HG02571 (cell line): ENCODE measurements around the gene LINC00237.

Experiments
- ATAC-seq: cut with Tn5 transposase; IDR thresholded peaks from one replicate; pipeline ENCODE4 v1.9.1; 2021; ENCODE audit warnings: mild to moderate bottlenecking, moderate library complexity; ENCODE audit not compliant: unreplicated experiment

The LINC00237 gene

DNA sequence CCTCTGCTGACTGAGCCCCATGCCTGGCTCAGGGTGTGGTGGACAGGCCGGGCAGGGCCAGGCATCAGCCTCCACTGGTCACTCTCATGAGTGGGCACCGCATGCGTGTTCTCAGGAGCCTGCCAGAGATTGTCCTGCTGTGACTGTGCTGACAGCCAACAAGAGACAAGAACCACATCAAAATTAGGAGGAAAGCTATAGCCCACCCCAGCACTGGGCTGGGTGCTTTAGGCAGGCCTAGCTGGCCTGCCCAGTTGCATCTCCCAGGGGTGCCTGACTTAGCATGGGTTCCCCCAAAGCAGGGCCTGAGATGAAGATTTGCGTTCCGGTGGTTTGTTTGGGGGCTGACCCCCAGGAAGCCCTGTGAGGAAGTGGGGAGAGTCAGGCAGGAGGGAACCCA is 53.9 kb downstream of the LINC00237 start:
- ATAC-seq = no peak

GRCh38 chr20:21050710-21051109 is 55.4 kb downstream of the LINC00237 start:
- ATAC-seq = no peak

- no peak for ATAC-seq
Observed at GRCh38 chr20:21049305-21049828, 56.8 kb downstream of the LINC00237 start.

GRCh38 chr20:21048841-21049273 is 57.3 kb downstream of the LINC00237 start:
- ATAC-seq = no peak

DNA sequence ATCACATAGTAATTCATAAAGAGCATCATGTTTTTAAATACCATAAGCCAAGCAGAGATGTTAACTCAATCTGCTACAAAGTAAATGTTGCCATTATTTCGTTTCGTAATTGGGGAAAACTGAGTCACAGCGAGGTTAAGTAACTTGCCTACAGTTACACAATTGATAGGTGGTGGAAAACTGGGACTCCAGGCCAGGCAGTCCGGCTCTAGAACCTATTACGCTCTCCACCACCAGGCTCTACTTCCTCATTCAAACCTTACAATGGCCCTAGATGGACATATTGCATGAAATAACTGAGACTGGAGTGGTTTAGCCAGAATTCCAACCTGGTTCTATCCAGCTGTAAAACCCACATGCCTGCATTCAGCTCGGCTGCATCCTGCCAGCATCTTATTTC is 58.2 kb downstream of the LINC00237 start:
- no peak for ATAC-seq

GRCh38 chr20:21046413-21047070 is 59.6 kb downstream of the LINC00237 start:
- ATAC-seq = no peak
